ENCODE results near the gene ST6GAL1. TPM values are rescaled to one million over a fixed set of nuclear protein-coding genes. Genes with fewer than 3 reads are reported as not detected.

ST6GAL1 gene
- total RNA-seq, 1 experiment from 2014 or later: 3.3 TPM

DNA sequence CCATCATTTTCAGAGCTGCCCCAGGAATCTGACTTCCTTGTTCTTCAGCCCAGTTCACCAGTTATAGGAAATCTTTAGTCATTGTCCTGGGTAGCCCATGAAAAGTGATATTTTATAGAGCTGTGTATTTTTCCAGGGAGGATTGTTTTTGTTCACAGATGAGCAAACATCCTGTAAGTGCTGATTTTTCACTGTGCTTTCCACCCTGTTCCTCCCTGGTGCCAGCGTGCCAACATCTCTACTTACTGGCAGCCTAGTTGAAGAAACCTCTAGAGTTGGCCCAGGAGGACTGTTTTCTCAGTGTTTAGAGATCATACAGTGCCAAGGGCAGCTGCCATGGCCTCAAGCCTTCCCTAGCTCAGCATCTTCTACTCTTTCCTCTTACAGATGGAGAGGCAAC, 41.3 kb downstream of the ST6GAL1 start:
- intact Hi-C loops (cut with micrococcal nuclease; ENCODE audit: unreplicated experiment): no loop called here
- POLR2A ChIA-PET: interaction anchor here (0.6 kb wide), 1 partner anchor 788 kb away, joined by 5 read pairs; no protein-coding TSS in a partner anchor

DNA sequence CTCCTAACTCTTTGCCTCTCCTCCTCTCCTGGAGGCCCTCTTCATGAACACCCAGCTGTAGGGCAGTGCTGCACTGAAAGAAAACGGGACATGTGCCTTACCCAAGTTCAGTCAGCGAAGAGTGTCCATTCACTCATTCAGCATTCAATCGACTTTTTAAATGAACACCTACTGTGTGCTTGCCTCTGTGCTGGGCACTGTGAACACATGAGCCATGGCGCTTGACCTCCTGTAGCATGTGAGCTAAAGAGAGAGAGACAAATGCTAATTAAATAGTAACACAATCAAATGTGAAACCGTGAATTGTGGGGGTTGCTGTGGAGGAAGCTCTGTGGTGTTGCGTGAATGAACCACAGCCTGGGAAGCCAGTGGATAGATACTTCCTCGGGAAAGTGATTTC, 43.4 kb downstream of the ST6GAL1 start:
- TF ChIP-seq TCF7L2 (IDR thresholded peaks at IDR 0.05; ENCODE audit: low read depth, low read length): no peak
- TF ChIP-seq, protein P1, sequence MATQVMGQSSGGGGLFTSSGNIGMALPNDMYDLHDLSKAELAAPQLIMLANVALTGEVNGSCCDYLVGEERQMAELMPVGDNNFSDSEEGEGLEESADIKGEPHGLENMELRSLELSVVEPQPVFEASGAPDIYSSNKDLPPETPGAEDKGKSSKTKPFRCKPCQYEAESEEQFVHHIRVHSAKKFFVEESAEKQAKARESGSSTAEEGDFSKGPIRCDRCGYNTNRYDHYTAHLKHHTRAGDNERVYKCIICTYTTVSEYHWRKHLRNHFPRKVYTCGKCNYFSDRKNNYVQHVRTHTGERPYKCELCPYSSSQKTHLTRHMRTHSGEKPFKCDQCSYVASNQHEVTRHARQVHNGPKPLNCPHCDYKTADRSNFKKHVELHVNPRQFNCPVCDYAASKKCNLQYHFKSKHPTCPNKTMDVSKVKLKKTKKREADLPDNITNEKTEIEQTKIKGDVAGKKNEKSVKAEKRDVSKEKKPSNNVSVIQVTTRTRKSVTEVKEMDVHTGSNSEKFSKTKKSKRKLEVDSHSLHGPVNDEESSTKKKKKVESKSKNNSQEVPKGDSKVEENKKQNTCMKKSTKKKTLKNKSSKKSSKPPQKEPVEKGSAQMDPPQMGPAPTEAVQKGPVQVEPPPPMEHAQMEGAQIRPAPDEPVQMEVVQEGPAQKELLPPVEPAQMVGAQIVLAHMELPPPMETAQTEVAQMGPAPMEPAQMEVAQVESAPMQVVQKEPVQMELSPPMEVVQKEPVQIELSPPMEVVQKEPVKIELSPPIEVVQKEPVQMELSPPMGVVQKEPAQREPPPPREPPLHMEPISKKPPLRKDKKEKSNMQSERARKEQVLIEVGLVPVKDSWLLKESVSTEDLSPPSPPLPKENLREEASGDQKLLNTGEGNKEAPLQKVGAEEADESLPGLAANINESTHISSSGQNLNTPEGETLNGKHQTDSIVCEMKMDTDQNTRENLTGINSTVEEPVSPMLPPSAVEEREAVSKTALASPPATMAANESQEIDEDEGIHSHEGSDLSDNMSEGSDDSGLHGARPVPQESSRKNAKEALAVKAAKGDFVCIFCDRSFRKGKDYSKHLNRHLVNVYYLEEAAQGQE (IDR thresholded peaks at IDR 0.05; ENCODE audit: insufficient read depth in 1 of 2, low read depth in 2 of 2, low read length in 1 of 2): no peak
- TF ChIP-seq POLR2AphosphoS5 (IDR thresholded peaks at IDR 0.05; ENCODE audit: low read depth, low read length): no peak
- TF ChIP-seq, protein P2, sequence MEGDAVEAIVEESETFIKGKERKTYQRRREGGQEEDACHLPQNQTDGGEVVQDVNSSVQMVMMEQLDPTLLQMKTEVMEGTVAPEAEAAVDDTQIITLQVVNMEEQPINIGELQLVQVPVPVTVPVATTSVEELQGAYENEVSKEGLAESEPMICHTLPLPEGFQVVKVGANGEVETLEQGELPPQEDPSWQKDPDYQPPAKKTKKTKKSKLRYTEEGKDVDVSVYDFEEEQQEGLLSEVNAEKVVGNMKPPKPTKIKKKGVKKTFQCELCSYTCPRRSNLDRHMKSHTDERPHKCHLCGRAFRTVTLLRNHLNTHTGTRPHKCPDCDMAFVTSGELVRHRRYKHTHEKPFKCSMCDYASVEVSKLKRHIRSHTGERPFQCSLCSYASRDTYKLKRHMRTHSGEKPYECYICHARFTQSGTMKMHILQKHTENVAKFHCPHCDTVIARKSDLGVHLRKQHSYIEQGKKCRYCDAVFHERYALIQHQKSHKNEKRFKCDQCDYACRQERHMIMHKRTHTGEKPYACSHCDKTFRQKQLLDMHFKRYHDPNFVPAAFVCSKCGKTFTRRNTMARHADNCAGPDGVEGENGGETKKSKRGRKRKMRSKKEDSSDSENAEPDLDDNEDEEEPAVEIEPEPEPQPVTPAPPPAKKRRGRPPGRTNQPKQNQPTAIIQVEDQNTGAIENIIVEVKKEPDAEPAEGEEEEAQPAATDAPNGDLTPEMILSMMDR (IDR thresholded peaks at IDR 0.05): no peak
- TF ChIP-seq SIN3A (IDR thresholded peaks at IDR 0.05; ENCODE audit: borderline replicate concordance, insufficient read depth, low read depth, low read length): no peak
- ATAC-seq (no peak), DNase-seq (ENCODE audit: low read depth, low spot score) (no peak)
- no peak overlapping the region for H3K27ac ChIP-seq (ENCODE audit: low read length)
- POLR2A ChIA-PET: no interaction called here
- BruUV-seq (replicated peaks): no TSS peak
- no peaks in the 10 kb centered on the region for H3K27me3 ChIP-seq (ENCODE audit: control insufficient read depth, insufficient read depth, low read length)
- H3K4me1 ChIP-seq (ENCODE audit: control insufficient read depth, insufficient read depth, low read length): no peaks in the 10 kb centered on the region
- CTCF ChIA-PET: no interaction called here
- in situ Hi-C loops (cut with HindIII; ENCODE audit: low pct_unique_long_range_greater_than_20kb, low sequenced_read_pairs): no loop called here
- no peaks in the 10 kb centered on the region for H3K36me3 ChIP-seq (ENCODE audit: control insufficient read depth, insufficient read depth, low read length)
- intact Hi-C loops (cut with micrococcal nuclease; ENCODE audit: unreplicated experiment): no loop called here
- H3K4me3 ChIP-seq (ENCODE audit: low read depth in 2 of 2, low read length in 2 of 2): no peak overlapping the region
- no peaks in the 10 kb centered on the region for H3K9me3 ChIP-seq (ENCODE audit: control insufficient read depth, insufficient read depth, low read depth, low read length)

More for the DNA sequence above, 41.3 kb downstream of the ST6GAL1 start:
- ATAC-seq (no peak), DNase-seq (ENCODE audit: low read depth, low spot score) (no peak)
- in situ Hi-C loops (cut with HindIII; ENCODE audit: low pct_unique_long_range_greater_than_20kb, low sequenced_read_pairs): no loop called here
- Histone ChIP-seq H3K9me3 (ENCODE audit: control insufficient read depth, insufficient read depth, low read depth, low read length) (no peaks in the 10 kb centered on the region), H3K4me1 (ENCODE audit: control insufficient read depth, insufficient read depth, low read length) (no peaks in the 10 kb centered on the region), H3K27me3 (ENCODE audit: control insufficient read depth, insufficient read depth, low read length) (no peaks in the 10 kb centered on the region), H3K4me3 (ENCODE audit: low read depth in 2 of 2, low read length in 2 of 2) (no peak overlapping the region), H3K27ac (ENCODE audit: low read length) (no peak overlapping the region), H3K36me3 (ENCODE audit: control insufficient read depth, insufficient read depth, low read length) (no peaks in the 10 kb centered on the region)
- CTCF ChIA-PET: no interaction called here
- no peak for TF ChIP-seq TCF7L2 (IDR thresholded peaks at IDR 0.05; ENCODE audit: low read depth, low read length)
- no peak for TF ChIP-seq SIN3A (IDR thresholded peaks at IDR 0.05; ENCODE audit: borderline replicate concordance, insufficient read depth, low read depth, low read length)
- TF ChIP-seq, protein P2 (IDR thresholded peaks at IDR 0.05): no peak
- TF ChIP-seq, protein P1 (IDR thresholded peaks at IDR 0.05; ENCODE audit: insufficient read depth in 1 of 2, low read depth in 2 of 2, low read length in 1 of 2): no peak
- TF ChIP-seq POLR2AphosphoS5 (IDR thresholded peaks at IDR 0.05; ENCODE audit: low read depth, low read length): no peak
- BruUV-seq (replicated peaks): no TSS peak
